Upper lobe of left lung (tissue), 6 donors: ENCODE measurements around the gene ZFX. TPM values are rescaled to one million over a fixed set of nuclear protein-coding genes. Genes with fewer than 3 reads are reported as not detected.

Experiments
- ATAC-seq, 2 donors: fragments of 200-7000 bp; cut with Tn5 transposase; one replicate each; pipeline ENCODE4 v1.9.1; 2022; ENCODE audit warnings: mild to moderate bottlenecking in 2 of 2, moderate library complexity in 2 of 2; ENCODE audit not compliant: low FRiP score in 2 of 2
- DNase-seq, 2 donors: peaks; one replicate each; pipeline ENCODE4 v3.0.0-alpha.2; 2019 to 2020
- H3K27ac ChIP-seq, 4 donors: fragments of 200-600 bp; sonication (generic); one replicate each; pipeline ENCODE4 v1.5.1; 2016 to 2019
- H3K27me3 ChIP-seq, 4 donors: fragments of 200-600 bp; sonication (generic); one replicate each; pipeline ENCODE4 v1.5.1; 2017 to 2019
- H3K36me3 ChIP-seq, 4 donors: fragments of 200-600 bp; sonication (generic); one replicate each; pipeline ENCODE4 v1.5.1; 2016 to 2019
- H3K4me1 ChIP-seq, 4 donors: fragments of 200-600 bp; sonication (generic); one replicate each; pipeline ENCODE4 v1.5.1; 2018 to 2019
- H3K4me3 ChIP-seq, 4 donors: fragments of 200-600 bp; sonication (generic); one replicate each; pipeline ENCODE4 v1.5.1; 2017 to 2019; ENCODE audit warnings: mild to moderate bottlenecking in 2 of 4, moderate library complexity in 1 of 4
- H3K9me3 ChIP-seq, 4 donors: fragments of 200-600 bp; sonication (generic); one replicate each; pipeline ENCODE4 v1.5.1; 2018 to 2019
- EP300 ChIP-seq, 4 donors: sonication (generic); formaldehyde crosslinking; IDR thresholded peaks; one replicate each; pipeline ENCODE4 v1.5.1; 2017; ENCODE audit warnings: antibody characterized with exemption in 4 of 4, control low read depth in 2 of 4
- POLR2A ChIP-seq, 4 donors: fragments of 450-650 bp; IDR thresholded peaks; one replicate each; pipeline ENCODE4 v1.5.1; 2016 to 2017; ENCODE audit warnings: antibody characterized with exemption in 4 of 4, mild to moderate bottlenecking in 2 of 4
- POLR2AphosphoS5 ChIP-seq, 2 donors: sonication (generic); formaldehyde crosslinking; IDR thresholded peaks; one replicate each; pipeline ENCODE4 v1.5.1; 2017; ENCODE audit warnings: antibody characterized with exemption in 2 of 2
- WGBS, 2 donors: methylation state at CpG; one replicate each; pipeline ENCODE4 v1.1.5; 2017 to 2018; 5-methylcytosine and 5-hydroxymethylcytosine counted together
- total RNA-seq, 6 donors: library from RNA; depleted of rRNA in 4 of 6; stranded (reverse); fragments of >200 nt in 4 of 6; gene quantifications; one replicate each; pipeline versions ENCODE4 v1.1.0 to v1.2.1, GENCODE V29; 2016 to 2021
- TF ChIP-seq, protein P1 (sequence below), 6 experiments: fragments of 450-650 bp in 4 of 6; fragments of 200-600 bp in 2 of 6; sonication (generic) in 2 of 6; IDR thresholded peaks; one replicate each; pipeline ENCODE4 v1.5.1; 2016 to 2019; ENCODE audit warnings: antibody characterized with exemption in 6 of 6
- donor health status: DM: no; HTN: no; CAD: no; lungs with moderate emphysema.
- donor health status: DM: no; HTN: yes; CAD: no; lungs with severe emphysema.

The ZFX gene
- total RNA-seq = 10 to 100 TPM; 15.7 to 68.6 (median 31.1) TPM

DNA sequence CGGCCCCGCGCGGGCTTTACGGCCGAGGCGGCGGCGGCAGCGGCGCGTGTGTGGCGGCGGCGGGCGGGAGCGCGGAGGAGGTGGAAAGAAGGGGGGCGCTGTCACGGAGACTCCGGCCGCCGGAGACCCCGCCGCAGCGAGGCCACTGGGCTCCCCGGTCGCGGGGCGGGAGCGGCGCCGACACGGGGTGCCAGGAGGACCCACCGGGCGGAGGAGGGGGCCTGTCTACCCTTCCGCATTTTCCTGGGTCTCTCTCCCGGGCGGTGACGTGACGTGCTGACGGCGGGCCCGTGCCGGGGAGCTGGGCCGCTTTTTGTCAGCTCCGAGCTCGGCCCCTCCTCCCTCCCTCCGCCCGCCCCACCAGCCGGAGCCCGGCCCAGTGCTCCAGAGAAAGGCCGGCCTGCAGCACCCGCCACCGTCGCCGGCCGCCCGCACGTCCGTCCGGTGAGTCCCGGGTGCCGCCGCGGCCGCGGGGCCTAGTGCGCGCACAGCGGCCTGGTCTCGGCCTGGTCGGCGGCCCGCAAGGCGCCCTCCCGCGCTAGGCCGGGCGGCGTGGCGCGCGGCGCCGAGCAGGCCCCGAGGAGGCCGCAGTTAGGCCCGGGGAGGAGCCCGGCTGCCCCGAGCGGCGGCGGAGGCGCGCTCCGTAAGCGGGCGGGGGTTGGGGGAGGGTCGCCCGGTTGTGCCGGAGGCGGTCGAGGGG is at the start of gene ZFX:
Gene ZFX (plus strand): TSS at position 379 of the 700 bp plus-strand sequence. CDS start 23,014 bp downstream, outside the sequence.
- ATAC-seq (peak; percentile 82 to 86), DNase-seq (peak; percentile 75 to 92)
- peak within 1 kb of the TSS; percentile 63 to 70 (median 65) for H3K4me3 ChIP-seq
- H3K27me3 ChIP-seq = no peaks in the 10 kb centered on the region
- no peaks in the 10 kb centered on the region for H3K9me3 ChIP-seq
- H3K36me3 ChIP-seq = peaks cover 0 to 2% (median 0%) of the 10 kb centered on the region in 4 donors
- whole genome bisulfite sequencing, 2 donors = 0% methylated on average over 3 of the region's 104 CpGs; no CpG with 5 or more reads in 1 of the 2 donors
- TF ChIP-seq EP300 (IDR thresholded peaks at IDR 0.05) (no peak), POLR2AphosphoS5 (IDR thresholded peaks at IDR 0.05) (peak in 1 of 2 donors; percentile 47), POLR2A (IDR thresholded peaks at IDR 0.05) (peak in 3 of 4 donors; percentile 43 to 67 (median 51))
- TF ChIP-seq, protein P1, sequence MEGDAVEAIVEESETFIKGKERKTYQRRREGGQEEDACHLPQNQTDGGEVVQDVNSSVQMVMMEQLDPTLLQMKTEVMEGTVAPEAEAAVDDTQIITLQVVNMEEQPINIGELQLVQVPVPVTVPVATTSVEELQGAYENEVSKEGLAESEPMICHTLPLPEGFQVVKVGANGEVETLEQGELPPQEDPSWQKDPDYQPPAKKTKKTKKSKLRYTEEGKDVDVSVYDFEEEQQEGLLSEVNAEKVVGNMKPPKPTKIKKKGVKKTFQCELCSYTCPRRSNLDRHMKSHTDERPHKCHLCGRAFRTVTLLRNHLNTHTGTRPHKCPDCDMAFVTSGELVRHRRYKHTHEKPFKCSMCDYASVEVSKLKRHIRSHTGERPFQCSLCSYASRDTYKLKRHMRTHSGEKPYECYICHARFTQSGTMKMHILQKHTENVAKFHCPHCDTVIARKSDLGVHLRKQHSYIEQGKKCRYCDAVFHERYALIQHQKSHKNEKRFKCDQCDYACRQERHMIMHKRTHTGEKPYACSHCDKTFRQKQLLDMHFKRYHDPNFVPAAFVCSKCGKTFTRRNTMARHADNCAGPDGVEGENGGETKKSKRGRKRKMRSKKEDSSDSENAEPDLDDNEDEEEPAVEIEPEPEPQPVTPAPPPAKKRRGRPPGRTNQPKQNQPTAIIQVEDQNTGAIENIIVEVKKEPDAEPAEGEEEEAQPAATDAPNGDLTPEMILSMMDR (IDR thresholded peaks at IDR 0.05) = peak in 5 of 6 experiments; percentile 7 to 48 (median 12)
- H3K27ac ChIP-seq = peak within 1 kb of the TSS; percentile 95 to 100 (median 98)
- peaks cover 26 to 65% (median 53%) of the 10 kb centered on the region in 4 donors for H3K4me1 ChIP-seq

GRCh38 chrX:24100713-24101112 is 48.8 kb upstream of the ZFX start:
- ATAC-seq = no peak
- H3K4me1 ChIP-seq = no peaks in the 10 kb centered on the region
- no peaks in the 10 kb centered on the region for H3K27me3 ChIP-seq
- no peaks in the 10 kb centered on the region for H3K36me3 ChIP-seq
- WGBS, 2 donors = 38 to 67% methylated on average over 1 to 2 of the region's 2 CpGs
- no peak overlapping the region for H3K27ac ChIP-seq
- TF ChIP-seq POLR2AphosphoS5 (IDR thresholded peaks at IDR 0.05) (no peak), POLR2A (IDR thresholded peaks at IDR 0.05) (no peak), EP300 (IDR thresholded peaks at IDR 0.05) (no peak)
- TF ChIP-seq, protein P1 (IDR thresholded peaks at IDR 0.05) = no peak
- no peak overlapping the region for H3K4me3 ChIP-seq
- H3K9me3 ChIP-seq = no peaks in the 10 kb centered on the region
- no peak for DNase-seq

DNA sequence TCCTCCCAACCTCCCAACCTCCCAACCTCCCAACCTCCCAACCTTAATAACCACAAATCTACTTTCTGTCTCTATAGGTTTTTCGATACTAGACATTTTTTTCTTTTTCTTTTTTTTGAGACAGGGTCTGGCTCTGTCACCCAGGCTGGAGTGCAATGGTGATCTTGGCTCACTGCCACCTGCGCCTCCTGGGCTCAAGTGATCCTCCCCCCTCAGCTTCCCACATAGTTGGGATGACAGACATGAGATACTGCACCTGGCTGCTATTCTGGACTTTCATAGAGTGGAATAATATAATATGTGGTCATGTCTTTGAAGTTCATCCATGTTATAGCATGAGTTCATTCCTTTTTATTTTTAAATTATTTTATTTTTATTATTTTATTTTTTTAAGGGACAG is 39.5 kb upstream of the ZFX start:
- no peaks in the 10 kb centered on the region for H3K36me3 ChIP-seq
- no peak for TF ChIP-seq EP300 (IDR thresholded peaks at IDR 0.05)
- TF ChIP-seq, protein P1 (IDR thresholded peaks at IDR 0.05) = no peak
- no peak for TF ChIP-seq POLR2AphosphoS5 (IDR thresholded peaks at IDR 0.05)
- no peak for TF ChIP-seq POLR2A (IDR thresholded peaks at IDR 0.05)
- no peak overlapping the region for H3K4me3 ChIP-seq
- no peaks in the 10 kb centered on the region for H3K9me3 ChIP-seq
- WGBS, 2 donors = 51 to 73% methylated on average over 2 of the region's 2 CpGs
- no peaks in the 10 kb centered on the region for H3K4me1 ChIP-seq
- ATAC-seq (no peak), DNase-seq (no peak)
- H3K27me3 ChIP-seq = no peaks in the 10 kb centered on the region
- no peak overlapping the region for H3K27ac ChIP-seq

DNA sequence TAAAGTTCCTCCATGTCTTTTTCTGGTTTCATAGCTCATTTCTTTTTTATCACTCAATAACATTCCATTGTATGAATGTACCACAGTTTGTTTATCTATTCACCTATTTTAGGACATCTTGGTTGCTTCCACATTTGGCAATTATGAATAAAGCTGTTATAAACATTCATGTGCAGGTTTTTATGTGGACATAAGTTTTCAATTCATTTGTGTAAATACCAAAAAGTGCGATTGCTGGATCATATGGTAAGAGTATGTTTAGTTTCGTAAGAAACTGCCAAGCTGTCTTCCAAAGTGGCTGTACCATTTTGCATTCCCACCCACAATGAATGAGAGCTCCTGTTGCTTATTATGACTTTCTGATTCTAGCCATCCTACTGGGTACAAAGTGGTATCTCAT is 36.3 kb upstream of the ZFX start:
- Histone ChIP-seq H3K27ac (no peak overlapping the region), H3K27me3 (no peaks in the 10 kb centered on the region), H3K4me3 (no peak overlapping the region), H3K4me1 (no peaks in the 10 kb centered on the region), H3K36me3 (no peaks in the 10 kb centered on the region), H3K9me3 (no peaks in the 10 kb centered on the region)
- DNase-seq (no peak), ATAC-seq (no peak)
- TF ChIP-seq EP300 (IDR thresholded peaks at IDR 0.05) = no peak
- no peak for TF ChIP-seq POLR2AphosphoS5 (IDR thresholded peaks at IDR 0.05)
- TF ChIP-seq POLR2A (IDR thresholded peaks at IDR 0.05) = no peak
- TF ChIP-seq, protein P1 (IDR thresholded peaks at IDR 0.05) = no peak
- WGBS, 2 donors = 82 to 83% methylated on average over 2 of the region's 2 CpGs
